NCI-H2196 treated with DMSO at 0.1 percent for 48 hours (cell line): ENCODE measurements around the gene FUT2.

Experiments used
- DNase-seq: peaks from one replicate; lab custom pipeline; 2025; ENCODE audit not compliant: unreplicated experiment; lab: John Stamatoyannopoulos, UW

FUT2 gene

GRCh38 chr19:48724796-48725753 is 29.3 kb downstream of the FUT2 start:
- peak; percentile 69 for DNase-seq

DNA sequence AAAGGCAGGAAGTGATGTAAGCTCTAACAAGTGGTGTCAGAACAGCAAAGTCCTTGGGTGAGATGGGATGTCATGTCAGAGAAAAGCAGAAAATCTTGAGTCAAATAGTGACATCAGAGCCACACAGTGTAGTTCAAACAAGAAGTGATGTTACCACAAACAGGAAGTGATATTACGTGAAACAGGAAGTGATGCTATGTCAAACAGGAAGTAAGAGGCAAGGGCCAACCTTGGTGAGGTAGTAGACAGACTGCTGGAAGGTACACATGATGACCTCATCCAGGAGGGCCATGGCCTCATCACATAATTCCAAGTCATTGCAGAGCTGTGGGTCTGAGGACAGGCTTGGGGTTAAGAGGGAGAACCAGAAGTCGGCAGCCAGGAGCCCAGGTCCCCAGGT is 30.8 kb downstream of the FUT2 start:
- DNase-seq = no peak

DNA sequence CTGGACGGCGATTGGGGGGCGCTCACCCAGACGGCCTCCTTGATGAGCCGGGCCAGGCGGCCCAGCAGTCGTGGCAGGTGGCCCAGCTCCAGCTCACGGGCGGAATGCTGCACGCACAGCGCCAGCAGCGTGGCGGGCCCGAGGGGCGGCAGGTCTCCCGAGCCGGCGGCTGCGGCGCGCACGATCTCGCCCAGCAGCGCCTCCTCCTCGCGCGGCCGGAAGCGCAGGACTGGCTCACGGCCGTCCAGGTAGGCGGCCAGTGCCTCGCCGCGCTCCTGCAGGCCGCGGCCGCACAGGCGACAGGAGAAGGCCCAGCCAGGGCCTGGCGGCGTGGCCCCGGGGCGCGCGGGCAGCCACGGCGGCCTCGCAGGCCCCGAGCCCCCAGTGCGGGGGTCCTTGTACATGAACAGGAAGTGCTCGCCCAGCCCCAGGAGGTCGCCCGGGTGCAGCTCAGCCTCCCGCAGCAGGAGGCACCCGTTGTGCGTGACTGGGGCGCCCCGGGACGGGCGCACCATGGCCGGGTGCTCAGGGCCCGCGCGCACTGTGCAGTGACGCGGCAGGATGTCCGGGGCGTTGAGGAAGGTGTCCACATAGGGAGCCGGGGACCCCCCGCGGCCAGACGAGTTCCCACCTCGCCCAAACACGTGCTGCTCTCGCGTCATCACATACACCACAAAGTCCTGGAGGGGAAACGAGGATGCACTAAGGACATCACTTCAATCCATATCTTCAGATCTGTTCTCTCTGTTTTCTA is 33.3 kb downstream of the FUT2 start:
- DNase-seq = no peak

- no peak for DNase-seq
Observed at GRCh38 chr19:48731452-48731851, 35.7 kb downstream of the FUT2 start.

GRCh38 chr19:48734625-48735024 is 38.9 kb downstream of the FUT2 start:
- DNase-seq = no peak

DNA sequence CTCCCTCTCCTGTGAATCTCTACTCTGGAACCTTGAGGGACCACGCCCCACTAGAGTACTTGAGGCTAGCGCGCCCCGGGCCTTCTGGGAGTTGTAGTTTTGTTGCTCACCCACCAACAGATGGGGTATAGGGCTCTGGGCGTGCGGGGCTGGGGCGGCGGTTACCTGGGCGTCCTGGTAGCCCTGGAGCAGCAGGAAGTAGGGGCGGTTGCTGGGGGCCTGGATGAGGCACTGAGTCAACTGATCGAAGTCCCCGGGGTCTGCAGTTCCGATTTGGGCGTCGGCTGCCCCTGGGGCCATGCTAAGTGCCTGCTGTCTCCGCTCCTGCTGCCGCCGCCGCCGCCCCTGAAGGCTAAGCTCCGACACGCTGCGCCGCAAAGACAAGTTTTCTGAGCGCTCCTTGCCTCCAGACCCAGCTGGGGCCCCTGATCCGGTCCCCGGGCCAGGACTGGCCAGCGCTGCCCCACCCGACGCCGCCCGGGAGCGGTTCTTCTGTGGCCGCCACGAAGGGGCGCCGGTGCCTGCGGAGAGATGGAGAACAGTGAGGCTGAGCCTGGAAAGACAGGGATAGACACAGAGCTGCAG is 39.4 kb downstream of the FUT2 start:
- DNase-seq = no peak

DNA sequence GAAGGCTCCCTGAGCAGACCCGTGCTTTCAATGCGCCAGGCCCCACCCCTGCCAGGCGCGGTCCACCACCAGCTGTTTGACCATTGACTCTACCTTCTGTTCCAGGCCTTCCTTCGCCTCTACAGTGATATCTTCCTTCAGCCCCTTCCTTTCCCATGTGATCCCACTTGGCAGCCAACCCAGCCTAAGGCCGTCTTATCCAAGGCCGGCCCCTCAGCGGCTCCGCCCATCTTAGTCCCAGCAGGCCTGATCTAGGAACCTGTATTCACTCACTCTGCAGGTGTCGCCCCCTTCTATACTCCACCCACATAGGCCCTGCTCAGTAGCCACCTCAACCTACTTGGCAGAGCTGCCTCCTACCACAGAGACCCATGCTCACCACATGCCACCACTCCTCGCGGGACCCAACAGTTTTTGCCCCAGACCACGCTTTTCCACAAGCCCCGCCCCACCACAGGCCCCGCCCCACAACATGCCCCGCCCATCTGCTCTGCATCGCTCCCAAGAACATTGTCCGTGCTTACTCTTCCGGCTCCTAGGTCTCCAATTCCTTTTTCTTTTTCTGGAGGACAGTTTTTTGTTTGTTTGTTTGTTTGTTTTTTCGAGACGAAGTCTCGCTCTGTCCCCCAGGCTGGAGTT is 41.7 kb downstream of the FUT2 start:
- DNase-seq = no peak

DNA sequence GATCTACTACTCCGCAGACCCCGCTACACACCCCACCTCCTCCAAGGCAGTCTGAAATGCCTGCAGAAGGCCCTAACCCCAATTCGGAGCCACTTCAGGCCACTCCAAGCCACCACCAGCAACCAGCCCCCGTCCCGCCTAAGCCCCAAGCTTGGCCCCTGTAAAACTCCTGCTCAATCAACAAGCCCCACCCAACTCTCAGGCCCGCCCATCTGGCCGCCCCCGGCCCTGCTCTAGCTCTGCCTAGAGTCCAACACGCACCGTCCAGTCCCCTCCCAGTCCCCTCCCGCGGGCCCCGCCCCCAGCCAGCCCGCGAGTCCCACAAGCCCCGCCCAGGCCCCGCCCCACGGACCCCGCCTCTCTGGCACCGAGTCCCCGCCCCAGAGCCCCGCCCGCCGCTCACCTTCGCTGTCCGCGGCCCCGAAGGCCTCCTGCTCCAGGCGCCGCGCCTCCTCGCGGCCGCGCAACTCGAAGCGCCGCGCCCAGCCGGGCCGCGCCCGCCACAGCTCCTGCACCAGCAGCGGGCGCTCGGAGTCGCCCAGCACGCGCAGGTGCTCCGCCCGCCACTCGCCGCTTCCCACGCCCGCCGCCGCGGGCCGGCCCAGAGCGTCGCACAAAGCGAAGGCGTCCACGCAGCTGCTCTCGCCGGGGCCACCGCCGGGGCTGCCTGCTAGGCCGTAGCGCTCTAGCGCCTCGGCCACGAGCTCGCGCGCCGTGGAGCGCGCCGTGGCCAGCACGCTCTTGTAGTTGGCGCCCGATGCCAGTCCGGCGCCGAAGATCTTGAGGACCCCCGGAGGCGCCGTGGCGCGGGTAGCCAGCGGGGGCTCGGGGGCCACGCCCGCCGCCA is 43.0 kb downstream of the FUT2 start:
- DNase-seq = peak; percentile 85

DNA sequence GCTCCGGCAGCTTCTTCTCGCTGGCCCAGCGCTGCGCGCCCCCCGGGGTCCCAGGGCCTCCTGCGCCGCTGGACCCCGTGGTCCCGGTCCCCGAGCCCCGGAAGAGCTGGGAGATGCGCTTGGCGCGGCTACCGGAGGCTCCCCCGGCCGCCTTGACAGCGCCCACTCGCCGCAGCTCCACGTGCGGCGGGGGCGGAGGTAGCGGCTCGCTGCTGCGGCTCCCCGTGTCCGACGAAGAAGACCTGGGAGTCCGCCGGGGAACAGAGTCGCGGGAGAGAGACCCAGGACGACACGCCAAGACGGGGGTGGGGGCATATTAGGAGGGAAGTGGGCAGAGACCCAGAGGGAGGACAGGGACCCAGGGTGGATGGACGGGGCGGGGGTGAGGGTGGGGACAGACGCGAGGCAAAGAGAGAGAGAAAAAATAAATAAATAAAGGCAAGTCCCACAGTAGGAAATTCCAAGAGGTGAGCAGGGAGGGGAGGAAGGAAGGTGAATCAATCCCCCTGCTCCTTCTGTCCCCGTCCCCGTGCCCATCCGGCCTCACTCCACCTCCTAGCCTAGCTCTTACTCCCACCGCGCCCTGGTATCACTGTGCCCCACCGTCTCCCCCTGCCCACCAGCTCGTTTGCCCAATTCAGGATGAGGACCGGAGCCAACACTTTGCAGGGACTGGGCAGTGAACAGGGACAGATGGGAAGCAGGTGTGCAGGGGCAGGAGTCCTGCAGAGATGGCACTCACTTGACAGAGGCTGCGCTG is 43.8 kb downstream of the FUT2 start:
- no peak for DNase-seq

DNA sequence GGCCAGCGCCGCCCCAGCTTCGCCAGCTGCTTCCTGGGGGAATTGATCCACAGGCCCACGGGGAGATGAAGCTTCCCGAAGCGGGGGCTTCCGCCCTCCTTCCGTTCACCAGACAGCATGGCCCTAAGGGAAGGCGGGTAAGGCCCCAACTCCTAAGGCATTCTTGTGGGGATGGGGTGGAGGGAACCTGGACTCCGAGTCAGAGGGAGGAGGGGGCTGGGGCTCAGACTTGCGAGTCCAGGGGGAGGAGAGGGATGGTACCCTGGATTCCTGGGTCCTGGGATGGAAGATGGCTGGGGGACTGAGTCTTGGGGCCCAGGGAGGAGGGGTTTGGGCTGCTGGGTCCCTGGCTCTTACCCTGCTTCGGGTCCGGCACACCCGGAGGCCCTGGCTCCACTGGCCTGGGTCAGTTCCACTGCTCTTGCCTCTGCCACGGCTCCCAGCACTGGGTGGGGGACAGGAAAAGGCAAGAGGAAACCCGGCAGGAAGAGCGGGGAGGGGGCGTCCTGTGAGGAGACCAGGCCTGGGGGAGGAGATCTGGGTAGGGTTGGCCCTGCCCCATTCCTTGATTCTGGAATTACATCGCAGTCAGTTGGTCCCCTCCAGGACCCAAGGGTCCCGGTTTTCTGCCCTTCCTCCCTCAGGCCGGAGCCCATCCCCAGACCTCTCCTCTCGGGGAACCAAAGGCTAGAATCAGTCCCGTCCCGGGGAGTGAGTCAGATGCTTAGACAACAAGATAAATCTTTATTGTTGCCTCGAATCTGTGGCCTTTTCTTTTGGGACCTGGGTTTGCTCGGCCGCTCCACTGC is 44.6 kb downstream of the FUT2 start, which contains the start of gene RASIP1:
TSS of gene RASIP1 (minus strand) at position 447 of the 809 bp plus-strand sequence. CDS start at position 119, 328 bp downstream.
- no peak for DNase-seq

GRCh38 chr19:48741129-48741999 is 45.6 kb downstream of the FUT2 start:
- no peak for DNase-seq

- DNase-seq = no peak
Observed at GRCh38 chr19:48742096-48742495, 46.3 kb downstream of the FUT2 start.

DNA sequence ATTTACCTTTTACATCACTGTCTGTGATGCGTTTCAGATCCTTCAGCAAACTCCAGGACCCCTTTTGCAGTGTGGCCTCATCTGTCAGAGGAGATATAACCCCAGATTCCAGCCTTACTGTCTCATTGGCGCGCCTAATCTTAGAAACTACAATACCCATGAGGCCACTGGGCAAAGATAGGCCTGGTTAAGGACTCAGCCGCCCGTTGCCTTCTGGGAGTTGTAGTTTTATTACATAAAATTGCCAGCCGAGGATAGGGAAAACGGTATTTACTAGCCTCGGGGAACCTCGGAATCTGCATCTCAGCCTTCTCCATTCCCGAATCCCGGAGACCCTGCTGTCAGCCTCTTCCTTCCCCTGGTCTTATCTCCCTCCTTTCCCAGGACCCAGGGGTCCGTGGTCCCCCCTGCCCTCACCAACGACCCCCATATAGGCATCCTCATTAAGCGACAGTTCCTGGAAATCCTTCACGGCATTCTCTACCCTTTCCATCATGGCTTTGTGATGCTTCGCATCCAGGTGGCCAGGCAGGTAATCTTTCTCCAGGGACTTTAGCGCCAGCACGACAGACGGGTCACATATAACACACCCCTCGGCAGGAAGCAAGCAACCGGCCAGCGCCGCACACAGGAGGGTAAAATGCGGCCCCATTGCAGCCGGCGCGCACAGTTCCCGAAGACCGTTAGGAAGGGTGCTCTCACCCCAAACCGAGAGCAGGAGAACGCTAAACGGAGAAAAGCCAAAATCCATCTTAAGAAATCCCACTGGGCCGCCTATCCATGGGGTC is 49.6 kb downstream of the FUT2 start:
- peak; percentile 43 for DNase-seq

GRCh38 chr19:48746110-48746509 is 50.3 kb downstream of the FUT2 start:
- DNase-seq = no peak

DNA sequence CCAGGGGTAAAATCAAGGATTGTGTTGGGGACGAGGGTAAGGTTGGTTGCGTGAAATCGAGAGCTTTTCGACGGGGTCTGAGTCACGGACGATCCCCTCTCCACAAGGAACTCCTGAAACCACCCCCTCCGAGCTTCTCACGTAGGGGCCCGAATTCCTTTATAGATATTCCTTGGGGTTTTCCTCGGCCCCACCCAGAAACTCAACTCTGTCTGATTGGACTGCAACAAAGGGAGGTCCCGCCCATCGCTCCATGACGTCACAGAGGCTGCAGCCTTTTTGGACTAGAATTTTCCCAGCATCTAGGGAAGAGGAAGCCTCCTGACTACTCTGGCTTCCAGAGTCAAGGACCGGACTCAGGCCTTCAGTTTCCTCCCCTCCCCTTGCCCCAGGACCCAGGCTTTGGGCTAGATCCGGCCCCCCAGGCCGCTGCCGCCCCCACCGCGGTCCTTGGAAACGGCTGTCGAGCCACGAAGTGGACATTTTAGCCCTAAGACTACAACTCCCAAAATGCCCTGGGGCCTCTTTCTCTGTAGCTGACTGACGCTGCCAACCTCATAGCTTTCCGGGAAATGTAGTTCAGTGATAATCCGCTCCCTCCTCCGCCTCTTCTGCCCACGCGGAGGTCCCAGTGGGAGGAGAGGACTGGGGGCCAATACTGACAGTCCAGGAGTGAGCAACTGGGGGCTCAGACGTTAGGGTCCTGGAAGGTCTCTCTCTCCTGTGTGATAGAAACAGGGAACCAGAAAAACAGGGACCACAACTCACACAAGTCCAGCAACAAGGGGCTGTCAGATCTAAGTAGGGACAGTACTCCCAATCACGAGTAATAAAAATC is 51.2 kb downstream of the FUT2 start, which contains the start of gene IZUMO1:
TSS of gene IZUMO1 (minus strand) at position 172 of the 838 bp plus-strand sequence. CDS start 1,050 bp downstream, outside the sequence.
- DNase-seq = no peak
